Activated T-cell treated with anti-CD3 and anti-CD28 coated beads, Interleukin-2, amount 50 U/mL, for 1 hour (primary cell): ENCODE measurements around the gene PSD4.

ENCODE experiments used
- DNase-seq: peaks from one replicate; pipeline ENCODE4 v3.0.0-alpha.2; 2020

Gene PSD4

DNA sequence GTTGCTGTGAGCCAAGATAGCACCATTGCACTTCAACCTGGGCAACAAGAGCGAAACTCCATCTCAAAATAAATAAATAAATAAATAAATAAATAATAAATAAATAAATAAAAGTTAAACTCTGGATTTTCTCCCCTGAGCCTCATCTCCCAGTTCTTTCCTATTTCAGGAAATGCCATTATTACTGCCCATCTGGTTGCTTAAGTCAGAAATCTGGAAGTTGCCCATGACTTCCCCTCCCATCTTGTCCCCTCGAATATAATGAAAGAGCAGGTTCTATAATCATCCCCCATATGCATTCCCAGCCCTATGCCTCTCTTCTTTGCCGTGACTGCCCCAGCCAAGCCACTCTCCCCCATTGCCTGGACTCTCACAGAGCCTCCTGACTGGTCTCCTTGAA is 4.2 kb upstream of the PSD4 start:
- DNase-seq = no peak

DNA sequence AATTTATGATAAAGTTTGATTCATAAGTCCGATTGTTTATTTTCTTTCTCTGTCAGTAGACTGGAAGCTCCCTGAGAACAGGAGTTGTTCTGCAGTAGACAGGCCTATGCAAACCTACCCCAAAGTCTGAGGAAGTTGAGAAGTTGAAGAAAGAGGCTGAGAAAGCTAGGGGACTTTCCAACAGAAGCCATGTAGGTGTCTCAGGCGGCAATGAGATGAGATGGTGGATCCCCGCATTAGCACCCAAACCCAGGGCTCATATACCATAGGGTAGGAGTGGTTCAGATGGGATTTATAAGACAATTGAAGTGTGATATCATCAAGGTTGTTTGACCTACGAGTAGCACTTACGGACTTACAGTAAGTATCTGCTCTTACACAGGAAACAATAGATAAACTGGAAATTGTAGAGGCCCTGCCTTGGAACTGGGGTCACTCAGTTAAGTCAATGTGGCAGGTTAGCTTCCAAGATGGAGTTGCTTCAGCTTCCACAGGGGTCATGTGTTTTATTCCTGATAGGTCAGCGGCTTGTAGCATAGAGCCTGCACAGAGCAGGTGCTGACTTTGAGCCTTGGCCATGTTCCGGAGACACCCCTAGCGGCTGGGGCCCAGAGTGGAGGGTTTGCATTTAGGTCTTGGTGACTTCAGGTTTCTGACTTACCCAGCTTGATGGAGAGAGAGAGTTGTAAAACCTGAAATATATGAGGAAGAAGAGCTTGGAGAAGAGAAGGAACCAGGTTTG is 2.3 kb upstream of the PSD4 start:
- DNase-seq = no peak

DNA sequence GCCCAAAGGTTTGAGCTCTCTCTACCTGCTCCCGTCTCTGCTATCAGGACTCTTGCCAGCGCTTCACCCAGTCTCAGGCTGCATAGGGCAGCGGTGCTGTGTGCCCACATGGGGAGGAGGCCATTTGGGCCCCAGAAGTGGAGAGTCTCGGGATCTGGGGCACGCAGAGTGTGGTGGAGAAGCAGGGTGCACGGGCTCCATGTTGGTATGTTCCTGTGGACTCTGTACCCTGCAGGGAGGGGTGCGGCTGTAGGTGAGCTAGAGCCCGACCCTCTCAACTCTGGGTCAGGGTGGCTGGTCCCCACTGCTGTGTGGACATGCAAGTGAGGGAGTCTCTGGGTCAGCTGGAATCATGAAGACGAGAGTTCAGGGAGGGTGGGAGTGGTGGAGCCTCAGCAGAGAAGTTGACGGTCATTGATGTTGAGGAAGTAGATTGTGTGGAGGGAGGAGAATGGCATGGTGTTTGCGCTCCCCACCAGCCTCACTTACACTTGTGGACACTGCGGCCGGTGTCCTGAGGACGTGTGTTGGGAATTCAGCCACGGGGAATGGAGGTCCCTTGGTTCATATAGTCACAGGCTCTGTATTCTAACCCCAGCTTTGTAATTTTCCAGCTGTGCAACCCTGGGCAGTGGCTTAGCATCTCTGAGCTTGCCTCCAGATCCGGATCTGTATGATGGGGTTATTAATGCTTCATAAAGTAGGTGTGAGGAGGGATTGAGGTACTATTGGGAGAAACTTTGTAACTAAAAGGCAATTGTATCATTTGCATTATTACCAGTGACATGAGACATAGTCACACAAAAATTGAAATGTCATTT is 840 bp upstream of the PSD4 start:
- peak; percentile 18 for DNase-seq

DNA sequence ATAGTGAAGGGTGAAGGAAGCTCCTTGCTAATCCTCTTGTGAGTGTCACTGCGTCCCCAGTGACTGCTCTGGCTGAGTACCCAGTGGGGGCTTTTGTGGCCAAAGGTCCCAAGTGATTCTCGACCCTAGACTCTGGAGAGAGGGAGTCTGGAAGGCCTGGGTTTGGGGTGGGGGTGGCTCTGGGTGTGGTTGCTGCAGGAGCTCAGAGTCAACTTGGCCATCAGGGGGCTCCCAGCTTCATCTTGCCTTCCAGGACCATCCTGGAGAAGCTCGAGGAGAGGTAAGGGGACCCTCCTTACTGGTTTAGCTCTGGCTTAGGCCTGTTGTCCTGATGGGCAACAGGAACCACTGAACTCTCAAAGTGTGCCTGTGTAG is 592 bp downstream of the PSD4 start:
- peak; percentile 33 for DNase-seq

DNA sequence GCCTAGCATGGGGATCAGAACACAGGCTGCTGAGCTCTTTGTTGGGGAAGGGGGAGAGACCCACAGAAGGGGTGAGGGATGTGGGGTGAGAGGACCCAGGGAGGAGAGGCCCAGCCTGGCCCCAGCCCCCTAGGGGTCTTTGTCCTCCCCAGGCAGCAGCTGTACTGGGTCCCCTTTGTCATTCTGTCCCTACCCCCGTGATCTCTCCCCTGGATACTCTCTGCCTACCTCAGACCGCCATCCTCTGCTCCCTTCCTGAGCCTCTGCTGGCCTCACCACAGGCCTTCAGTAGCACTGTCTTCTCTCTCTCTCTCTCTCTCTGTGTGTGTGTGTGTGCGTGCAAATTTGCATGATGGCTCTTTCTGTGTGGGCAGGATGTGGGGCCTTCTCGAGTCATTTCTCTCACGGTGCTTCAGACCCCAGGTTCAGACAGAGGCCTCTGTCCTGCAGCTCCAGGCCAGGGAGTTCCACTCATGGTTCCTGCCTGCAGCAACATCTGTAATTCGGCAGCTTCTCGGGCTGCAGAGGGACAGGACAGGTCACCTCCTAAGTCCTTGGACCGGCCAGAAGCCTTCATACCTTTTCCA is 1.4 kb downstream of the PSD4 start:
- DNase-seq = peak; percentile 52

DNA sequence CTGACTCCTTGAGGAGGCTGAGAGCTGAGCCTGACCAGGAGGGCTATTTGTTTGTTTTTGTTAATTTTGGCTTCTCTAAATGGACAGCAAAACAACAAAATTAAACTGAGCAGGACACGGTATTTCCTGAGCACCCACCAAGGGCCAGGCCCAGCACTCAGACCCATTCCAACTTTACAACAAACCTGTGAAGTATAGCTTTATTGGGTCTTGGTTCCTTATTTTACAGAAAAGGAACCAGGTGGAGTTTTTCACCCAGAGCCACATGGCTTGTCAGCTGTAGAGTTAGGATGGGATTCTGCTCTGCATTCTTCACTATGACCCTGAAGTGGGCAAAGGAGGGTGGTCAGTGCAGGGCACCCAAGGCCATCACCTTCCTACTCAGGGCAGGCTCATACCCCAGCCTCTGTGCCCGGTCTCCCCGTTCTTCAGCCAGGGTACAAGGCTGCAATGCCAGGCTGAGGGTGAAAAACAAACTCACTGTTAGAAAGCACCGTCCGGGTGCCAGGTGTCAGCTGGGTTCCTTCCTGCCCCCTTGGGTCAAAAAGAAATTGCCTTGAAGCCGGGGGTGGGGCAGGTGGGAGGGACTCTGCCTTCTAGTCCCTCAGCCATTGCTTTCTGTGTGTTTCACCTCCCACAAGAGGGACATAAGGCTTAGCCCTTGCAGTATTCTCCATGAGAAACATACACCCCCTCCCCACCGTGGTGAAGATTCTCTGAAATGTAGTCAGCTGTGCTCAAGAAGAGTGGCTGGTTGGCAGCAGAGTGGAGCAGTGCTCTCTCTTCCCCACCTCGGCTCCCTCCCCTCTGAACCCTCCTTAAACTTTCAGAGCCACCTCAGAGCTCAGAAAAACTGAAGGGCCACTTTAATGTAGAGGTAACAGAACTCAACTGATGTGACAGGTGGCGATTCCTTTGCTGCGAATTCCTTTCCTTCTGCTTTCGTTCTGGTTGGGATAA is 2.2 kb downstream of the PSD4 start:
- peak; percentile 39 for DNase-seq

DNA sequence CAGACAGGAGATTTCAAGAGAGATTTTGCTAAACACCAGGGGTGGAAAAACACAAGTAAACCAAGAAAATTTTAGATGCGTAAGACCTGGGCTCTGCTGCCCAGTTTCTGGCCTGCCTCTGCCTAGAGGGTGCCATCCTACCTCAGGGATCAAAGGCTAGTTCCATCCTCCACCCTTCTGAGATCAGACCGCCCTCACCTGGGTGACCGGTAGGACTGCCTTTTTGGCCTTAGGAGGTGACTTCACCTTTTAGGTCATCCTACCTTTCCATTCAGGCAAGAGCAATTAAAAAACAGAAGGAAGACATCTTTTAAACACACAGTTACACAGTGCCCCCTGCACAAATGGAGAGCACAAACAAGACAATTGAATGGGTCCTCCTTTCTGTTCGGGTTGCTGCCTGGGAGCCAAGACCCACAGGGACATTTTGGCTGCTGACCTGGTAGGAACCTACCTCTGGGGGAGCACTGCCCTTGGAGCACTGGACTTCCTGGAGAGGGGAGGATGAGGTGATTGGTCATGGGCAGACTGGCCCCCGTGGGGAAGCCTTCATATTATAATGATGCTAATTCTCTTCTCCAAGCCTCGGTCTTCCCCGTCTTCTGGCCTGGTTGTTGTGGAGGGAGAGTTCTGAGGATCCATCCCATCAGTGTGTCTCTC is 3.1 kb downstream of the PSD4 start:
- DNase-seq = peak; percentile 15

DNA sequence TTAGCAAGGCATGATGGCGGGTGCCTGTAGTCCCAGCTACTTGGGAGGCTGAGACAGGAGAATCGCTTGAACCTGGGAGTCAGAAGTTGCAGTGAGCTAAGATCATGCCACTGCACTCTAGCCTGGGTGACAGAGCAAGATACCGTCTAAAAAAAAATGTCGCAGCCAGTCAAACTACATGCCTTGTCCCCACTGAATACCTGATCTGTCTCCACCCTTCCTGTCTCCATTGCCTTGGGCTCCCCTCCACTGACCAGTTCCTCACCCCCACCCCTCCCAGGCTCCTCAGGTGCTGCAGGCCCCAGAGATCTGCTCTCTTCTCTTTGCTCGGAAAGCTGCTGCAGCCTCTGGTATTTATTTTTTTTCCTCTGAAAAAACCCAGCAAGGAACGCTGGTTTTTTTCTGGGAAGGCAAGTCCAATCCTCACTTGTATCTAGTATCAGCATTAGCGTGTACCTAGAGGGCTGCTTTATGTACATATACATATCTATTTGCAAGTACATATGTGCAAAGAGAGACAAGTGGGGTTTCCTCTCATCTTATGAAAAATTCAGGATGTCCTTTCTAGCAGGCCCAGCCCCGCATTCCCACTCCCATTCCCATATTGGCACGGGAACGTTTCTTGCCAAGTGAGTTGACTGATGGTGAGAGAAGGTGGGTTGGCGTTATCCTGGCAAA is 4.4 kb downstream of the PSD4 start:
- peak; percentile 11 for DNase-seq

DNA sequence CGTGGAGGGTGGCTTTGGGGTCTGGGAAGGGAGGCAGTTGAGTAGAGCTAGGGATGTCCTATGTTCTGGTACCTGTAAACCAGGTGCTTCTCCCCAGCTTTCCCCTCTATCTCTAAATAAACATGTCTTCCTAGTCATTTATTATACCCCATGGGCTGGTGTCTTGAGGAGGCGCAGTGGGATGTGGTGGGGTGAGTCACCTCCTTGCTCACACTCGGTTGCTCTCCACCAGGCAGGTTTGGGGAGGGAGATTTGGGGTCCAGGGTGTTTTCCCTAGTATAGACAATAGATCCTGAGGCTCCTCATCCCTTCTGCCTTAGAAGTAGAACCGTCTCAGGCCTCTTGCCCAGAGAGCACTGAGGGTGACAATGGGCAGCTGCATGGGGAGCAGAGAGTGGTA is 5.1 kb downstream of the PSD4 start:
- DNase-seq = peak; percentile 52

DNA sequence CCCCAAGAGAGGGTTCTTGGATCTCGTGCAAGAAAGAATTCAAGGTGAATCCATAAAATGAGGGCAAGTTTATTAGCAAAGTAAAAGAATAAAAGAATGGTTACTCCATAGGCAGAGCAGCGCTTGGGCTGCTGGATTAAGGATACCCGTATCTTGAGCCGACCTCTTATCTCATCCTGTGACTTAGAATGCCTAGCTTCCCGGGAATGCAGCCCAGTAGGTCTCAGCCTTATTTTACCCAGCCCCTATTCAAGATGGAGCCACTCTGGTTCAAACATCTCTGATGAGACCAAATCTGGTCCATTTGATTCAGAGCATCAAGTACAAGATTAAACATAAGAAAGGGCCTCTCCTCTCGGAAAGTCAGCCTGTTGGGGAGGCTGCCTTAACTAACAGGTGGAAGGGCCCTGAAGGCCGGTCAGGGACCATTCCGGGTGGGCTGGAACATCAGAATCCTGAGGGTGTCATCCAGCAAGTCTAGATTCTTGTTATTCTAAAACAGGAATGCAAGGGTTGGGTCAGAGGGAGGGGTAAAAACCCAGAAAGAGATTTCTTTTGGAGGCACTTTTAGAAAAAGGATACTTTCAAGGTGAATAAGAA is 5.8 kb downstream of the PSD4 start:
- DNase-seq = peak; percentile 13

DNA sequence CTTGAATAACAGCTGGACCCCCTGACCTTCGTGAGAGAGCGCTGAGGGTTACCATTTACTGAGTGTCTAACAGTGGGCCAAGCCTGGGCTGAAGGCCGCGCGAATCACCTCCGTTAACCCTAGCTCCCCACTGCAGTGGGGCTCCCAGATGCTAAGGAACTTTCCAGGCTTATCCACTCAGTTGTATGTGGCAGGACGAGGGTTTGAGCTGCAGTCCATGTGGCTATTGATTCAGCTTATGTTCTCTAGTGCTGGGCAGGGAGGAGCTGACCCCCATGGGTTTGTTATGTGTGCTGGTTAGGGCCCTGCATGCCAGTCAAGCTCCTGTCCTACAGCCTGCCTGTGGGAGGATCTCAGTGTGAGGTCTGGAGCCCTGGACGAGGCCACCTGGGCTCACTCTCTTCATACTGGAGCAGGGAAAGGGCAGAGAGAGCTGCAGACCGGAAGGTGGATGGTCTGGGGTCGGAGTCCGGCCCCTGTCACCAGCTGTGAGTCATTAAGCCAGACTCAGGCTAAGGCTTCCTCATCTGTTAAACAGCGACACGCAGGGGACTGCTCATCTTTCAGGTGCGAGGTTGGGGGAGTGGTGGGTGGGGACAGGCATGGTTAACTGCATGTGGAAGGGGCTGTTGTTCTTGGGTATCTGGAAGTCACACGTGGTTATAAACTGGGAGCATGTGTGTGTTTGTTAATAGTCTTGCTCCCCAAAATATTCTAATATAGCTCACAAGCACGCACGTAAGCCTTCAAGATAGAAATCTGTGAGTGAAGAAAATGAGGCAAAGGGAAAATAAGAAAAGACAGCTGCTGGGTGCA is 6.6 kb downstream of the PSD4 start:
- DNase-seq = peak; percentile 32

DNA sequence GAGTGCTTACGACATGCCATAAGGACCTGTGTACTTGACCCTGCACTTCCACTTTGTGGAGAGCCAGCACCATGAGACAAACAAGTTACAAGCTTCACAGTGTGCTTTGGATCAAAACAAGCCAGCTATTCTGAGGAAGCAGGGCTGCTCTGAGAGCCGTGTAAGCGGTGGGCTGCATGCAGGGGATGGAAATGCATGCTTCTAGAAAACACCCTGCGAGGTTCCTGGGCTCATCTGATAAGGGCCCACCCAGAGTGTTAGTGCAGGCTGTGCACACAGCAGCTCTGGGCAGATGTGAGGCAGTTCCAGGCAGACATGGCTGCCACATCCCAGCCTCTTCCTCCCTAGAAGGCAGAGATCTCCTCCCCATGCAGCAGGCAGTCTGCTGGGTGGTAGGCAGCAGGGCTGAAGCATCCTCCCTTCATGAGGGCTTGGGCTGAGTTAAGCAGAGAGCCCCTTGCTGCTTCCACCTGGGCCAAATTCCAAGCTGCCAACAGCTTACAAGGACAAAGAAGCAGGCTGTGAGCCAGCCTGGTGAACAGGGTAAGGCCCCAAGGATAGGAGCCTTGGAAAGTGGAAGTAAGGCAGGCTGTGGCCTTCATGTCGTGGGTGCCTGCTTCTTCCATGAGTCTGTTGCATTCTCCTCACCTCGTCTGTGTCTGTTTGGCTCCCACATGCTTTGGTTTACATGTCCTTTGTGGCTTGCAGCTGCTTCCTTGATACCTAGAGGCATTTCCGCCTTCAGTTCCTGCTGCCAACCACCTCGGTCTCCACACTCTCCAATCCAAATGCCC is 7.7 kb downstream of the PSD4 start:
- peak; percentile 20 for DNase-seq

DNA sequence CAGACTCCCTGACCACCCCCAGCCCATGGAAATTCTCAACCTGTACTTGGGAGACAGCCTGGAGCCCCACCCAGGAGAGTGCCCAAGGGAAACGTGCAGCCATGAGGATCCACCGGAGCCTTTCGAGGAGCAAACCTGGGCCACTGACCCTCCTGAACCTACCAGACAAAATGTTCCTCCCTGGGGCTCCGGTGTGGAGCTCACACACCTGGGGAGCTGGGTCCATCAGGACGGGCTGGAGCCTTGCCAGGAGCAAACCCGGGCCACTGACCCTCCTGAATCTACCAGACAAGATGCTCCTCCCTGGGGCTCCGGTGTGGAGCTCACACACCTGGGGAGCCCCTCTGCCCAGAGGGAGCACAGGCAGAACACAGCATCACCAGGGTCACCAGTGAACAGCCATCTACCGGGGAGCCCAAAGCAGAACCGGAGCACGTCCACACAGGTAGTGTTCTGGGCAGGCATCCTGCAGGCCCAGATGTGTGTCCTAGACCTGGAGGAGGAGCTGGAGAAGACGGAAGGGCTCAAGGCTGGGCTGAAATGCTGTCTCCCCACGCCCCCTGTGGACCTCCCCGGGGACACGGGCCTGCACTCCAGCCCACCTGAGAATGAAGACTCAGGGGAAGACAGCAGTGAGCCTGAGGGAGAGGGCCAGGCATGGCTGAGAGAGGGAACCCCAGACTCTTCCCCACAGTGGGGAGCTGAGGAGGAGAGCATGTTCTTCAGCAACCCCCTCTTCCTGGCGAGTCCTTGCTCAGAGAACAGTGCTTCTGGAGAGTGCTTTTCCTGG is 8.9 kb downstream of the PSD4 start:
- peak; percentile 13 for DNase-seq

DNA sequence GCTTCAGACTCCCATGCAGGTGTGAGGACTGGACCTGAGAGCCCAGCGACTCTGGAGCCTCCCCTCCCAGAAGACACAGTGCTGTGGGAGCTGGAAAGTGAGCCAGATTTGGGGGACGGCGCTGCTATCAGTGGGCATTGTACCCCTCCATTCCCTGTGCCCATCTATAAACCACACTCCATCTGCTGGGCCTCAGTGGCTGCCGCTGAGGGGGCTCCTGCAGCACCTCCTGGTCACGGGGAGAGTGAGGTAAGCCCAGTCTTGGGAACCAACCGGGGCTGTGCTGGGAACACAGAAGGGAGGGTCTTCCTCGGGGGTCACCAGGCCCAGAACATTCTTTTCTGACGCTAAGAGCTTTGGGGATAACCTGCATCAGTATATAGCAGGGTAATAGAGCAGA is 9.5 kb downstream of the PSD4 start:
- DNase-seq = peak; percentile 15

DNA sequence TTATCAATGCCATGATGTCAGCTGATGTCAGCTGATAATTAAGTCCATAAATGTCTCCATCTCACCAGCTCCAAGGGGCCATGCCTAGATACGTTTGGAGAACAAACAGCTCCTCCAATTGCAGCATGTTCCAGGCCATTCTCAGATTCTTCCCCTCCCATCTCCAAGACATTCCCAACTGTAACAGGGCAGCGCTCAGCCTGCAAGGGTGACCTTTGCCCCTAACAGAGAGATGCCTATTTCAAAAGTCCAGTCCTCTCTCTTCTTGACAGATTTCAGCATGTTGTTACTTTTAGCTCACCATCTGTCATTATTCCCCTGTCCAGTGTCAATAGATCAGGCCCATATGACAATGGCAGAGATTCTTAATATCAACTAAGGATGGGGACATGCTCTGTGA is 9.9 kb downstream of the PSD4 start:
- no peak for DNase-seq

DNA sequence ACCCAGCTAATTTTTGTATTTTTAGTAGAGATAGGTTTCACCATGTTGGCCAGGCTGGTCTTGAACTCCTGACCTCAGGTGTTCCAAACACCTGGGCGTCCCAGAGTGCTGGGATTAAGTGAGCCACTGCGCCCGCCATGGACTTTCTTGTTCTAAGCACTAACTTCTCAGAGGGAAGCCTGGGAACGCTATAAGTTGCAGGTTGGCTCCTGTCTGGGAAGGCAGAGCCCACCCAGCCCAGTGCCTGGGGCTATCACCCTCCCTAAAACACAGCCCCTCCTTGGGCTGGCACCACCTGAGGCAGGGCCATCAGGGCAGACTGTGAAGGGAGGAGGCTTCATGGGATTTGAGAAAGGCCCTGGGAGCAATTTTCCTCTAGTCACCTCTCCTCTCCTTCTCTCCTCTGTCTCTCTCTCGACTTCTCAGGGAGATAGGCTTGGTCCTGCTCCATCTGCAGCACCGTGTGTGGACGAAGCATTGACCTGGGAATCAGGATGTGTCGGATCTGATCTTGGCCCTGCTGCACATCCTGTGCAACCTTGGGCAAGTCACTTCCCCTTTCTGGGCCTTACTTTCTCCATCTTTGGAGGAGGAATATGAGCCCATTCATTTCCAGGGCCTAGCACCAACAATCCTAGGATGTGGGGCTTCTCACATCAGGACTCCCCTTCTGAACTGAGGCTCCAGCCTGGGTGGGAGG is 10.9 kb downstream of the PSD4 start:
- no peak for DNase-seq

DNA sequence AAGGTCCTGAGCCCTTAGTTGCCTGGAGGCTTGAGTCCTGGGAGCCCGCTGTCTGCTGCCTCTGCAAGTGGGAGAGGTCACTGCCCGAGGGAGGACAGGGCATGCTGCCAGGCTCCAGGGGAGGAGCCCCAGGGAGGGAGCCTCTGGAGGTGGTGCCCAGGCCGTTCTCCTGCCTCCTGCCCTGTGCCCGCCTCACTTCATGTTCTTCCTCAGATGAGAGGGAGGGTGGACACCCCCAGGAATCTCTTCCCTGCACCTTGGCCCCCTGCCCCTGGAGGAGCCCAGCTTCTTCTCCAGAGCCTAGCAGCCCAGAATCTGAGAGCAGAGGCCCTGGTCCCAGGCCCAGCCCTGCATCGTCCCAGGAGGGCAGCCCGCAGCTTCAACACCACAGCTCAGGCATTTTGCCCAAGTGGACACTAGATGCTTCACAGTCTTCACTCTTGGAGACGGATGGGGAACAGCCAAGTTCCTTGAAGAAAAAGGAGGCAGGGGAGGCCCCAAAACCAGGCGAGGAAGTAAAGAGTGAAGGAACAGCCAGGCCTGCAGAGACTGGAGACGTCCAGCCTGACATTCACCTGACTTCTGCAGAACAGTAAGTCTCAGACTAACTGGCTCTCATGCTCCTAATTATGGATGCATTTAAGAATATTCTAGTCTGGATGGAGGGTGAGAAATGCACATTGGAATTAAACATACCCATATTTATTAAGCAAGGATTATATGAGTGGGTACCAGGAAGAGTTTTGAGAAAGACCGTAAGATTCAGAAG is 12.1 kb downstream of the PSD4 start:
- DNase-seq = no peak
